NCI-H2171 (cell line): ENCODE measurements around the gene UACA.

Experiments
- DNase-seq: peaks from one replicate; lab custom pipeline; 2025; lab: John Stamatoyannopoulos, UW

UACA gene

DNA sequence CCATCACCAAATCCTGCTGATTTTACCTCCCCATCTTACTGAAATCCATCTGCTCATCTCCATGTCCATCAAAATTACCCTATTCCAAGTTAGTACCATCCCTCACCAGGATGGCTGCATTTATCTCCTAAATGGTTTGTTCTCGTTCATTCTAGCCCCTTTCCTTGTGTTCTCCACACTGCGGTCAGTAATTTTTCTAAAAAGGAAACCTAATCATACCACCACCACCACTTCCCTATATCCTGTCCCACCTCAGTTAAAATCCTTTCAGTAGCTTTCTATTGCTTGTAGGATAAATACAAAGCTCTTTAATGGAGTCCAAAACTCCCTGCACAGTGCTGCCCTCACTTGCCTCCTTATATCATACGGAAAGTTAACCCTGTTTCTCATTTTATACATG is 51.1 kb downstream of the UACA start:
- DNase-seq = no peak

DNA sequence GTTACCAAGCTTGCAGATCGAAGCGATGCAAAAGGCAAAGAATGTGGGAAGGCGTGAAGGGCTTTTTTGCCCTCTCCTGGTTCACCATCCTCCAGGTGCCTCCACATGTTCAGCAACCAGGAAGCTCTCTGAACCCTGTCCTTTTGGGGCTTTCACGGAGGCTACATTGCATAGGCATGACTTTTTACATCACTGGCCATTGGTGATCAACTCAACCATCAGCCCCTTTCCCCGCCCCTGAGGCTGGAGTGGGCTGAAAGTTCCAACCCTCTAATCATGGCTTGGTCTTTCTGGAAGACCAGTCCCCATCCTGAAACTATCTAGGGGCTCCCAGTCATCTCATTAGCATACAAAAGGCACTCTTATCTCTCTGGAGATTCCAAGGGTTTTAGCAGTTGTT is 52.6 kb downstream of the UACA start:
- no peak for DNase-seq

GRCh38 chr15:70708839-70709238 is 54.5 kb downstream of the UACA start:
- DNase-seq = no peak

GRCh38 chr15:70707686-70708300 is 55.6 kb downstream of the UACA start:
- no peak for DNase-seq

DNA sequence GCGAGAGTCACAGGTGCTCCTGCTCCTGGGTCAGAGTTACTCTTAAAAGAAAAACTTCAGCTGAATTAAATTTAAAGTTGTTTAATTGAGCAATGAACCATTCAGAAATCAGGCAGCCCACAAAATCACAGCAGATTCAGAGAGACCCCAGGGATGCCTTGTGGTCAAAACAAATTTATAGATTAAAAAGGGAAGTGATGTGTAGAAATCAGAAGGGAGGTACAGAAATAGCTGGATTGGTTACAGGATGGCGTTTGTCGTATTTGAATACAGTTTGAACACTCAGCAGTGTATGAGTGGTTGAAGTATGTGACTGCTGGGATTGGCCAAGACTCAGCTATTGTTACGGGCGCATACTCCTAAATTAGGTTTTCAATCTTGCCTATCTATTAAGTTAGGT is 58.6 kb downstream of the UACA start:
- DNase-seq = no peak

DNA sequence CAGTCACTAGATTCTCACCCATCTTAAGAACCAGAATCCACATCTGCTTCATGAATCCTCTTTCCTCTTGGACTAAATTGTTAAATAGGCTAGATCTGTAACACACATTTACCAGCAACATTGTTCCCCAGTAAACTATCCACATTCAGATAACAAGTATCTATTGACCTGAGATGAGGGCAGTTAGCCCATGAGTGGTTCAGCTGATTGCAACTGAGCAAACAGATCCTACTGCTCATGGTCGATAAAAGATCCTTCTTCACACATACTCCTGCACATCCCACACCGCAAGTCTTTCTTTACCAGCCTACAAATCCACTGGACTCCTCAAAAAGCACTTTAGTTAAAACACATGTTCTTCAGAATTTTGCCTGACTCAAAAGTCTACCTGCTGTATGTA is 59.2 kb downstream of the UACA start:
- no peak for DNase-seq

DNA sequence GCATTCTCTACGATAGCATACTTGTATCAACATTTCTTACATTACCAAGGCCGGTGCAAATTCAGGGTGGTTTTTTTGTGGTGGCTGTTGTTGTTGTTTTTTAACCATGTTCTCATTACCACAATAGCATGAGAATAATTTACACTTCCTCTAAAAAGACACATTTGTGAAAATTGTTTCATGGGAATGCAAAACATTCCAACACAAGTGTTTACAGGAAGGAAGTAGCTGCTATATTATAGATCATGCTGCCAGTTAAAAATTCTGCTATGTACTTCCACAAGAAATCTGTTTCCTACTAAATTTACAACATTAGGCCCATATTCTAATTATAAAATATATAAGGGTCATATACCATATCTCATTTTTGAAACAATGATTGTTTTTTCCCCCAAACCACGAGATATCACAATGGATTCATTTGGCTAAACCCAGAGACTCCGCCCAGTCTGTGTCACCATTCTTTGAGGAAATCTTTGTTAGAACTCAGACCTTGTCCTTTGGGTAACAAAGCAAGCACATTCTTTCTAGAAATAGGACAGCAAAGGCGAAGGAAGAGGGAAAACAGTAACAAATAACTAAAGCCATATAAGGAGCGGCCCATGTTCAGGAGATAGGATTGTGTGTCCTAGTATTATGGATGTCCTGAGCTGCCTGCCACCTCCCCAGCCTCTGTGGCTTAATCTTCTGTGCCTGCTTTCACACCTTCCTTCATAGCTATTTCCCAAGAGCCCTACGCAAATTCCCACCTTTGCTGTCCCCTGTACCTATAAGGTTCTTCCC is 60.1 kb downstream of the UACA start:
- no peak for DNase-seq

DNA sequence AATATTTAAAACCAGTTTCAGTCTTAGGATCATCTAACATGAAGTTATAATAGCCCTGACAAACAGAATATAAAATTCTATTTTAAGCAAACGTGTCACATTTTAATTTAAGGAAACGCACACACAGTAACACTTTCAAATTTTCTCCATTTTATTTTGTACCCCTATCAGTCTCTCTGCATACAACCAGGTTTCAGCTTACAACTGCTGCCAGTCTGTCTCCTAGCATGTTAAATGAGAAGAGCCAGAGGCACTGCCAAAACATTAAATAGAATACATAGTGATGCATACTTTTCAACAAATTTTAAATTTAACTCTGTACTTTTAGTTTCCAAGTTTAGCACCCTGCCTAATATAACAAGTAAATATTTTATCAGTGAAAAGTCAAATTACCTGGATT is 60.8 kb downstream of the UACA start:
- DNase-seq = no peak

DNA sequence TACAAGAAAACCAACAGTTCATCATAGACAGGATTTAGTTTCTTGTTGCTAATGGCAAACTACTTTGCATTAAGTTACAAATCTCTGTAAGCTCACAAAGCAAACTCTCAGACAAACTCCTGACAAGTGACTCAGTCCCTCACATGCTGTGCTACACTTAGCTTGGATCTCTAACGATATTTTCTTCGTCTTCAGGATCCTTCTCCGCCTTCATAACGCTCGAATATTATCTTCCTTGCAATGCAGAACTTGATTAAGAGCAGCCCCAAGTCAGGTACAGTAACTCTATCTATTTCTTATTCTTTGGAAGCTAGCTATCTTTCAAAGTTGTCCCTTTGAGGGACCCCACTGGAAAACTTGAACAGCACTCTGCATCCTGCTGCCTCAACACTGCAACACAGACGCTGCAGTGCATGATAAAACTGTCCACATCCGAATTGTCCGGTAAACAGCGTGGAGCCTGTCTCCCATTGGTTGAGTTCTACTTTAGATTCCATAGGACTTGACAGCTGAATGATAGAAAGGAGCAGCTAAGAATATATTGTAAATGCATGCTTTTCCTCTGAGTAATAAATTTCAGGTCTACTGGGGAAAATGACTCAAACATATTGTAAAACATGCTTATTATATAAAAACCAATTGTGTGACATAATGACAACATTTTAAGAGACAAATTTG is 61.3 kb downstream of the UACA start:
- no peak for DNase-seq

DNA sequence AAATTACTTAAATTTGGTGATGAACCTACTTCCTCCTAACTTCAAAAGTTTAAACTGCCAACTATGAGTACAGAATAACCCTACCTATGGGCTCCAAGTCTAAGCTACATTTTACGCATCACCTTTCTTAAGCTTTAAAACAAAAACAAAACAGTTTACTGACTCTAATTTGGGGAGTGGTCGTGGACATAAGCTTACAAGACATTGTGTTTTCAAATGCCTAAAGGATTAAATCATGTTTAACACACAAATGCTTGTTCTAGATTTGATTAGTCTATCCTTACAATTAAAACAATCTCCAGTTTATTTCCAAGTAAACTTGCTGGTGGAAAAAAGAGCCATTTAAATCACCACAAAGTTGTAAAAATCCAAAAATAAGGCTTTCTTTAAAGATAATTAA is 62.2 kb downstream of the UACA start:
- no peak for DNase-seq

DNA sequence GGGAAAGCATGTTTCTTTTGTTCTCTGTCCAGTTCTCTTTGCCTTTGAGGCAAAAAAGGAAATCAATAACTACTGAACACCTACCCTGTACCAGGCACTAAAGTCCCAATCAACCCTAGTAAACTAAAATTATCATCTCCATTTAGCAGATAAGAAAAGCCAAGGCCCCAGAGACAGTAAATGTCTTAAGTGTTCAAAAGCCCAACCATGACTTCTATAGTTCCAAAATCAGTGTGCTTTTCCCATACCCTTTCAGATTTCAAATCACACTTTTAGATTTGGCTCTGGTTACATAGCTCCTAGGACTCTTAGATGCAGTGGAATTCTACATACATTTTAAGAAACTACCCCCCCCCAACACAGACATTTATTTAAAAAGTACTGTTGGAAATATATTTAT is 63.5 kb downstream of the UACA start:
- DNase-seq = no peak

DNA sequence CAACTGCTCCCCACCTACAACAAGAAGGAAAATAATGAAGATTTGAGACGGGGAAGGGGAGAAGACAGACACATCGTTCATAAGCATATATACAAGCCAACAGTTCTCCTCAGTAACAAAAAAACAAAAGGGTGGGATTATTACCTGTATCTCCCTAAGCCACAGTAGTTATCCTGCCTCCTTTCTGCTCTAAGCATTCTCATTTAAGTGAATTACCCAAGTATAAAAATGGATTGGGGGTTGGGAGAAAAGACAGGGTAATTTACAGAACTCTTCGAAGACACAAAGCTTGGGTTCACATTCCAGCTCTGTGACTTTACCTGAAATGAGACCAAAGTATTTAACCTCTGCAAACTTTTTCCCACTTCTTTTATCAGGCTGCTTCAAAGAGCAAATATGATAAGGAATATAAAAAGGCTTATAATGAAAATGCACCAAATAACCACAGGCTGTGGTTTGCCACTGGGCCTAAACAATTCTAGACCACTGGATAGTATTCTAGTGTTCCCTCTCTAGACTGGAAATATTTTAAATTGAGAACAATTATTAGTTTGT is 64.4 kb downstream of the UACA start:
- DNase-seq = no peak

- DNase-seq = no peak
Observed at GRCh38 chr15:70698426-70698825, 64.9 kb downstream of the UACA start.

DNA sequence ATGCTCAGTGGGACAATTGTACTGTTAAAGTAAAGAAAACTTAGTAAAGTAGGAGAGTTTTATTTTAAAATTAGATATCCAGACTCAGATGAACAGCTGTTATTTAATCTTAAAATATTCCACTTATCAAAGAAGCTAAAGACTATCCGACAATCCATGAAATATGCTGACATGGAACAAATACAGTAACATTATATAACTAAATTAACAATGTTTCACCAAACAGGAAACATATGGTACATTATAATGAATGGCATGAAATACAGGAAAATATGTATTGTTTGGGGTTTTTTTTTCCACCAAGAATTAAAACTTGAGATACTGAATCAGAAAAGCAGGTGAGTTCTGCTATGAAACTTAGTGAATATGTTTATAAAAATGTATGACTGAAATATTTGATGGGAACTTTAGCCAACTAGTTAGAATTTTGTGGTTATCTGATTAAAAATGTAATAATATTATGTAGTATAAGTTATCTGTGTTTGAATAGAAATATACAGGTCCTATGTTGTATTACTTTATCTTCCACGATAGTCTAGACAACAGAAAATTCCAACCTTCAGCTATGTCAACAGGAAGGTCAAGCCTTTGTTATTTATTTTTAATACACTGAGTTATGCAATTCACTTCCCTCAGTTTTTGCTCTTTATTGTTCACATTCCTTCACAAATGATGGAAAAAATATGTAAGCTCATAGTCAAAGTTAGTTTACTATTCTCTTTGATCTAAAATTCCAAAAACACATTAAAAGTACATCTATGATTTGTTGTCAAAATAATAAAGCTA is 72.7 kb downstream of the UACA start:
- no peak for DNase-seq

GRCh38 chr15:70690021-70690420 is 73.3 kb downstream of the UACA start:
- DNase-seq = no peak

- DNase-seq = no peak
Observed at GRCh38 chr15:70687482-70687881, 75.9 kb downstream of the UACA start.

GRCh38 chr15:70680817-70681216 is 82.5 kb downstream of the UACA start:
- DNase-seq = no peak

DNA sequence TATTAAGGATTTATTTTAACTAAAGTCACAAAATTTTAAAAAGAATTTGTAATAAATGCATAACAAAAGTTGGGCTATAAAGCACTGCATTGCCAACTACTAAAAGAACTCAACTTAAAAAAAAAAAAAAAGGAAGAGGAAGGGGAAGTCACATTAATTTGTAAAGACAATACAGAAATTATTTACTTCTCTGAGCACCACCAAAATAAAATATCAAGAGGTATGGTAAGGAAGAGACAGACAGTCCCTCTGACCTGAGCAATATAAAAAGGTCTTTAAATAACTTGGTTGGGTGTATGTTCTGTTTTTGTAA is 83.5 kb downstream of the UACA start:
- DNase-seq = no peak

GRCh38 chr15:70672081-70672480 is 91.3 kb downstream of the UACA start:
- no peak for DNase-seq

DNA sequence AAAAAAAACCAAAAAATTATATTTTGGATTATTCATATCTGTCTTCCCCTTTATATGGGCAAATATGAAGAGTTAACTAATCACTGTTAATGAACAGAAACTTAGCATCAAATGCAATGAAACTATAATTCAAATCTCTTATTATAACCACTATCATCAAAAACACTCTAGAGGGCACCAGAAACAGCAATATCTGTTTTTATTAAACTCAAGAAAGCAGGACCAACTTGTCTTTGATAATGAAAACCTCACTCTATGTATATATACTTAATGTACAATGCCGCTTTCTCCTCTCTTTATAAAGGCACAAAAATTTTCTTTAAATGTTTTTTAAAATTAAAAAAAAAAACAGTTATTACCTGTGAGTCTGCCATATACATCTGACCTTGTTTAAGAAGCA is 92.7 kb downstream of the UACA start:
- no peak for DNase-seq

GRCh38 chr15:70669966-70670658 is 93.2 kb downstream of the UACA start:
- DNase-seq = peak; percentile 10
